ENCODE data around the gene ARSA.

GRCh38 chr22:50625131-50625567 is 2.8 kb downstream of the ARSA start:
- no peak for TF ChIP-seq CTCF (IDR thresholded peaks at IDR 0.05)
- no peak for TF ChIP-seq ZFX (IDR thresholded peaks at IDR 0.05; ENCODE audit: borderline replicate concordance)
